Caki2 (cell line): ENCODE measurements around the gene KDM8. TPM values are rescaled to one million over a fixed set of nuclear protein-coding genes. Genes with fewer than 3 reads are reported as not detected.
A peak's percentile ranks its signal among the peaks of the same experiment; 100 is the strongest.

ENCODE experiments used
- DNase-seq: peaks from one replicate; pipeline ENCODE4 v3.0.0-alpha.2; 2015; ENCODE audit warnings: low read depth
- in situ Hi-C: cut with HindIII; loops from 2 replicates; pipeline ENCODE4 v1.10.0; 2016; ENCODE audit warnings: low sequenced_read_pairs, low pct_unique_long_range_greater_than_20kb, mixed read lengths
- total RNA-seq: library from RNA; depleted of rRNA; stranded (reverse); fragments of >200 nt; shearing (Covaris generic); gene quantifications from 2 replicates; pipeline ENCODE4 v1.2.3, GENCODE V29; 2014; ENCODE audit warnings: low replicate concordance; rRNA removed

Gene KDM8
- 3.4 and 6.4 TPM in 2 replicates for total RNA-seq

DNA sequence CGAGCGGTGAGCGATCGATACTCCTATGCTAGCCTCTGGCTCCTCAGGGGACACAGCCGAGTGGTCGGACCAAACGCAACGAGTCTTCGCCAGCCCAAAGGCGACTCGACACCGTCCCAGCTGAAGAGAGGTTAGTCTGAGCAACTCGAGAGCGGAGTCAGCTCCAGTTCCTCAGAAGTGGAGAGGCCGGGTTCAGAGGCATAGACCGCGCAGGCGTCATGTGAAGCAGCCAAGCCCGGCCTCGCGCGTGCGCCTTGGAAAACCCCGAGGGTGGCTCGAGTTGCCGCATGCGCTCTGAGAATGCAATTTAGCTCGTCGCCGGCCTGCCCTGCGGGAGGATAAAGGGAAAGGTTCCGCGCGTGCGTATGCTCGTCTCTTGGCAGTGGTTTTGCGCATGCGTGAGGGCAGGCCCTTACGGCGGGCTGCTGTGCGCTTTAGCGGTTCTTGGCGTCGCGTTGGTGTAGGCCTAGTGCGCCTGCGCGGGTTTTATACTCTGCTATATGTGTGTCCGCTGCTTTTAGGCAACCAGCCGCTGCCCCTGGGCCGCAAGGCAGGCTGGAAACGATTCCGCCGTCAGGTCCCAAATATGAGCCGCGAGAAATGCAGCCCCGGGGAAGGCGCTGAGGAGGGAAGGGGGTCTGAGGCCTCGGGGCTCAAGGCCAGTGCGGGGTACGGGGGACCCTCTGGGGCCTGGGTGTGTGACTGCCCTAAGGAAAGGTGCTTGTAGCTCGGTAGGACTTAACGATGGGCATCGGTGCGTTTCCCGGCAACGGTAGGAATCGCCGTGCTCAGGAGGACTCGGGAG is at the start of gene KDM8:
Gene KDM8 (plus strand): TSS at position 20 of the 805 bp plus-strand sequence. CDS start 6,598 bp downstream, outside the sequence.
- peak; percentile 99 for DNase-seq
- in situ Hi-C loops = no loop called here

DNA sequence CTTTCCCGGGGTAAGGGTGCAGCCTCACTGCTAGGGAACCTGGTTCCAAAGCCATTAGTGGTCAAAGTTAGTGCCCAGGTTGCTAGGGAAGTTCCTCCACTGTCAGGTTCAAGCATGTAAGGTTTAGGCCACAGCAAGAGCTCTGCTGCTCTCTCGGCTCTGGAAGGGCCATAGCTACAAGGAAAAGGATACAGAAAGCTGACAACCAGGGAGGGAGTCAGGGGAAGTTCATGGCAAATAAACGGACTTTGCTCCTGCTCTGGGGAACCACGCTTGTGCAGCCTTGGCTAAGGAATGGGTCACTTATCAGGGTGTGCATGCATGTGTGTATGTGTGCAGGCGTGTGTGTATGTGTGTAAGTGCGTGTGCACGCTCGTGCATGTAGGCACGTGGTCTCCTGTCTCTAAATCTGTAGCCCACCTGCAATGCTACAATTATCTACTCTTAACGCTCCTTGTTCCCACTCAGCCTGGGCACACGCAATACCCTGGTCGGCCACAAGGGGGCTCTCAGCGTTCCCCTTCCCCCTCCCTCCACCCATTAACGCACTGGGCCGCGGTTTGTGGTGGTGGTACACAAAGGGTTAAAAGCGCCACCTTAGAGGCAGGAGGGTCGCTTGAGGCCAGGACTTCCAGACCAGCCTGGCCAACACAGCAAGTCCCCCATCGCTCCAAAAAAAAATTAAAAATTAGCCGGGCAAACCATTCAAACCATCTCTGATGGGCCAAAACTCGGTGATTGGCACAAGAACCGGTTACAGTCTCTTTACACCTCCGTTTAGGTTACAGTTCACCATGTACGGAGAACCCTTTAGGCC is 48.4 kb upstream of the KDM8 start:
- in situ Hi-C loops = no loop called here
- peak; percentile 37 for DNase-seq

GRCh38 chr16:27156579-27156978 is 46.7 kb upstream of the KDM8 start:
- no peak for DNase-seq
- in situ Hi-C loops = no loop called here

- in situ Hi-C loops = no loop called here
These were observed 41.9 kb upstream of the KDM8 start for GRCh38 chr16:27161398-27161797.

GRCh38 chr16:27164352-27164751 is 39.0 kb upstream of the KDM8 start:
- in situ Hi-C loops = no loop called here
- no peak for DNase-seq

More at GRCh38 chr16:27161398-27161797, 41.9 kb upstream of the KDM8 start:
- no peak for DNase-seq

GRCh38 chr16:27165576-27165975 is 37.8 kb upstream of the KDM8 start:
- in situ Hi-C loops = no loop called here
- no peak for DNase-seq

DNA sequence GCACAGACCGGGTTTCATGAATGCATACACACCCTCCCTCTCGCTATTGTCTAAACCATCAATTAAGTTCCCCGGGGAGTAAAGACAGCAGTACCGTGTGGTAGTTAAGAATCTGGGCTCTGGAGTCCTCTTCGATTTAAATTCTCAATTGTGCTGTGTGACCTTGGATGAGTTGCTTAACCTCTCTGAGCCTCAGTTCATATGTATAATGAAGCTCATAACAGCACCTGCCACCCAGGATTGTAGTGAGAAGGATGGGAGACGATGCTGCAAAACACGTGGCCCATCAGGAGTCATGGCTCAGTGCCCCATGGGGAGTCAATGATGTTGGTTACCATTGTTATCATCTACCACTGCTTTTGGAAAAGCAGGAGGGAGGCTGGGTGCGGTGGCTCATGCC is 34.5 kb upstream of the KDM8 start:
- in situ Hi-C loops = no loop called here
- no peak for DNase-seq

DNA sequence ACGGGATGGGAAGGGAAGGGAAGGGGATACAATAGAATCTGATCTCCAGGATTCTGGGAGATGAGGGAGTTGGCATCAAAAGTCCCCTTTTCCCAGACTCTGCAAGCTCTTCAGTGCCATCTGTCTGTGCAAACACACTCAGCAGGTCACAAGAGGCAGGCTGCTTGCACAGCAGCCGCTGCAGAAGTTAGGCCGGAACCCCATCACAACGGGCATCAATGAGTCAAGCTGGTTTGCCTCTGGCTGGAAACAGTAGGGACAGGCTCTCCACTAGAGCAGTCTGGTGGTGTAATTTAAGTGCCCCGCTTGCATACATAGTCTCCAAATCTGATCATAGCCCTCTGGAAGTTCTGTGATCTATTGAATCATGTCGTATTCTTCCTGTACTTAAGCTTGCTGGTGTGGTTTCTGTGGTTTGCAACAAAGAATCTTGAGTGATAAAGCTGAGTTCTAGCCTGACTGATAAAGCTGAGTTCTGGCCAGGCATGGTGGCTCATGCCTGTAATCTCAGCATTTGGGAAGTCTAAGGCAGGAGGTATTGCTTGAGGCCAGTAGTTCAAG is 33.7 kb upstream of the KDM8 start:
- DNase-seq = peak; percentile 18
- in situ Hi-C loops = no loop called here

GRCh38 chr16:27171584-27171983 is 31.7 kb upstream of the KDM8 start:
- no peak for DNase-seq
- in situ Hi-C loops = no loop called here

DNA sequence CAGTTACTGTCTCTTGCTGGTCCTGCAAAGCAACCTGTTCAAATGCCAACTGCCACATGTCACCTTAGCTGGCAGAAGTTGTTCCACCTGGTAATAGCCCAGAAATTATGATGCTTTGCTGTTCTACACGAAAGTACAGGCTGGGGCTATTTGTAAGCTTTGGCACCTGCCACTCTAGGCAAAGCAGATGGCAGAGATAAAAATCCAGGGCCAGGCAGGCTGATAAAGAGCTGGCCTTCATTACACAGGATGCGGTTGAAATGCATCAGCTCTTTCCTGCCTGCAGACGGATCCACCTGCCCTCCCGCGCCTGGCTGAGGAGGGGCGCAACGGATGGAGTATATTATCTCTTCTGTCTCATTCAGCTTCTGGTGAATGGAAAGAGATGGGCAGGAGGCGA is 29.3 kb upstream of the KDM8 start:
- in situ Hi-C loops = no loop called here

DNA sequence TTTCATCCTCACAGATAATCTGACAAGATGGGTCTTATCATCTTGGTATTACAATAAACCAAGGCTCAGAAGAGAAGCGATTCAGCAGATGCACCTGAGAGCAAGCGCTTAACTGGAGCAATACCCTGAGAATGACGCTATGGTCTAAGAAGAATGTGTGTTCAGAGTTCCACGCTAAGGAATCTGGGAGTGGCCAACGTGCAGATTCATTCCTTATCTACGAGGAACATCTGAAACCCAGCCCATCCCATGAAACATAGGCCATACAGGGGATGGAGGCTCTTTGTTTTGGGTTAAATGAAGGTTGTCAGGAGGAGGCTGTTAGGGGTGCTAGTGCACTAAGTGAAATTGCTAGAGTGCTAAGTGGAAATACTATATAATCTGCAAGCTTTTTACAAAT is 28.5 kb upstream of the KDM8 start:
- in situ Hi-C loops = no loop called here
- peak; percentile 14 for DNase-seq

More for the DNA sequence above, 29.3 kb upstream of the KDM8 start:
- DNase-seq = no peak

DNA sequence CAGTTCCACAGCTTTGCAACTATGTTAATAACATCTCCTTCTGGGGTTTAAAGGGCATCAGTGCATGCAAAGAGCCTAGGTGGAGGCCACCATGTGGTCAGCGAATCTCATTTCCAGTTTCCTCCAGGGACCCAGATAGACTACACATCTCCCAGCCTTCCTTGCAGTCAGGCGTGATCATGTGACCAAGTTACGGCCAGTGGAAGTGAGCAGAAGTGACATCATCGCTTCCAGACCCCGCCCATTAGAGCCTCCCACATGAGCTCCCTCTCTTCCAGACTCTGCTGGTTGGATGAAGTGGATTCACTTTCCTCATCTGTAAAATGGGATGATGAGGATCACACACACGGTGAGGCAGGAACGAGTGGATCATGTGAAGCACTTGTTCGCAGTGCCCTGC is 27.4 kb upstream of the KDM8 start:
- in situ Hi-C loops = no loop called here
- DNase-seq = no peak

DNA sequence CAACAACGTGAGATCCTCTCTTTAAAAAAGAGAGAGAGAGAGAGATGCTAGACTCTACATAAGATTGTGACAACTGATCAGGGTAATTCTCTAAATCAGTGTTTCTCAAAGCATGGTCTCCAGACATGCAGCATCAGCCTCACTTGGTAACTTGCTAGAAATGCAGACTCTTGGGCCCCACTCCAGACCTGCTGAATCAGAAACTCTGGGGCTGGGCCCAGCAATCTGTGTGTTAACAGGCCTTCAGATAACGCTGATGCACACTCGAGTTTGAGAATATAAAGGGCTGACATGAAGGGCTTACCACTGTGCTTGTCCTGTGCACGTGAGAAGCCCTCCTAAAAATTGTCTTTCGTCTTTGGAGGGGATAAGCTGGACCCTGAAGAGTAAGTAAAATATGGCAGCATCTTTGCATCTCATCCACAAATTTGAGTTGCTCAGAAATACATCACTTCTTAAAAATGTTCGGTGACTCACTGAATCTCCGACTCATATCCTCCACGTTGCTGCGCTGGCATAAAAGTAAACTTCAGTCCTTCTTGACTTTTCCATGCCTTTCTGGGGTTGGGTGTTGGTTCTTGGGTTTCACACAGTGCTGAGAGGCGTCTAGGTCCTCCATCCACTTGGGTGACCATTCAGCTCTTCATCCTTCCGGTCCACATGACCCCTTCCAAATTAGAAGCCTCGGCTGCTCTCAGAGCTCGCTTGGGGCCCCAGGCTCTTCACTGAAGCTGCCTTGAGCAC is 26.1 kb upstream of the KDM8 start:
- in situ Hi-C loops = no loop called here
- DNase-seq = no peak

- in situ Hi-C loops = no loop called here
- no peak for DNase-seq
These were observed 23.7 kb upstream of the KDM8 start for GRCh38 chr16:27179500-27180072.

- in situ Hi-C loops = no loop called here
These were observed 22.1 kb upstream of the KDM8 start for GRCh38 chr16:27181019-27181790.

DNA sequence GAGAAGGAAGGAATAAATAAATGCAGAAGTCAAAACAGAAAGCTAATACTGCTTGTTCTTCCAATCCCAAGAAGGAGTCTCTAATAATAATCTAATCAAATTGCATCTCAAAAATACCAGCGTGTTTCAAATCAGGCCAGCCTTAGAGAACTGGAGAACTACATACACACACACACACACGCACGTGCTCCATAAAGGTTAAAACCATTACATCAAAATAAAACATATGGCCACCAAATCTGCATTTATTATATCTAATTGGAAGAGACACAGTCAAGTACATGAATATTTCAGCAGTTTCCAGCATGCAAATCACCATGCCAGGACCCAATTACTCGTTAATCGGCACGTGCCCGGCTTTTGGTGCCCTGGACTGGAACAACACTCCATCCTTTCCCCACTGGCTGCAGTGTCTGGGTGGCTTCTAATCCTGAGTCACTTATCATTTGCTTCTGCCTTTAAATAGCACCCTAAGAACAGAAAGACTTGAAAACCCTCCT is 20.4 kb upstream of the KDM8 start:
- in situ Hi-C loops = no loop called here
- DNase-seq = no peak

More at GRCh38 chr16:27181019-27181790, 22.1 kb upstream of the KDM8 start:
- DNase-seq = no peak

GRCh38 chr16:27185776-27186130 is 17.6 kb upstream of the KDM8 start:
- no peak for DNase-seq
- in situ Hi-C loops = no loop called here
